NB4 (cell line): ENCODE data around the gene NAIF1.

Source experiments
- CTCF ChIP-seq: IDR thresholded peaks from one replicate; pipeline ENCODE4 v1.5.1; 2012; ENCODE audit warnings: low read depth, low read length
- MAX ChIP-seq: IDR thresholded peaks from 2 replicates; pipeline ENCODE4 v1.6.1; 2011; ENCODE audit warnings: low read depth, low read length
- MYC ChIP-seq: IDR thresholded peaks from 2 replicates; pipeline ENCODE4 v1.6.1; 2011; ENCODE audit warnings: low read depth, low read length
- POLR2A ChIP-seq: IDR thresholded peaks from 2 replicates; pipeline ENCODE4 v1.6.1; 2011; ENCODE audit warnings: mild to moderate bottlenecking; ENCODE audit not compliant: insufficient read length; ENCODE audit errors: extremely low read depth

GRCh38 chr9:128027705-128028104, 39.4 kb downstream of the NAIF1 start:
- TF ChIP-seq MYC (no peak), CTCF (no peak), POLR2A (no peak), MAX (no peak)
